ENCODE results near the gene TGFB1I1. TPM values are rescaled to one million over a fixed set of nuclear protein-coding genes. Genes with fewer than 3 reads are reported as not detected.

The TGFB1I1 gene
- total and polyA plus RNA-seq, 2 of the 4 experiments (the other 2 are of a cell fraction): 24.9 to 128 TPM

DNA sequence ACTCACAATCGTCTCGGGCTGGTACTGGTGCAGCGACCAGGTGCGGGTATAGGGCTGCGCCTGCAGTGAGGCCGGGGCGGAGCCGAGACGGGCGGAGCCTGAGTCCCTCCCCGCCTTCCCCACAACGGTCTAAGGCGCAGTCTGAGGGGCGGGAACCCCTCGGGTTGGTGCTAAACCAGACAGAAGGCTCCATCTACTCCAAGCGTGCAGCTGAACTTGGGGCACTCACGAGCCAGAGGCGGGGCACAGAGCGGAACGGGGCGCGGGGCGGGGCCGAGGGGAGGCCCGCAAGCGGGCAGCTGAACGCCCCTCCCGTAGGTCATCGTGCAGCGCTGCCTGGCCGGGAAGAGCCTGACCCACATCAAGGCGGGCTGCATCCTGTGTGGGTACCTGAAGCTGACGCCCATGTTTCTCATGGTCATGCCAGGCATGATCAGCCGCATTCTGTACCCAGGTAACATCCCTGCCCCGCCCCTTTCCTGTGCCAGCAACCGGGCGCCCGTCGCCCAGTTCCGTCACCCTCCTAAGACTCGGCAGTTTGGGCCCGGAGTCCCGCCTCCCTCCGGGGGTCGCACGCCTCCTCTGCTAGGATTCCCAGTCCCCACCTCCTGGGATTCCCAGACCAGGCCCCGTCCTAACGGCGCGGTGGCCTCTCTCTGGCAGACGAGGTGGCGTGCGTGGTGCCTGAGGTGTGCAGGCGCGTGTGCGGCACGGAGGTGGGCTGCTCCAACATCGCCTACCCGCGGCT, 15.9 kb downstream of the TGFB1I1 start (continued):
- TF ChIP-seq MAZ (IDR thresholded peaks at IDR 0.05; ENCODE audit: borderline replicate concordance, low read depth, low read length): no peak

DNA sequence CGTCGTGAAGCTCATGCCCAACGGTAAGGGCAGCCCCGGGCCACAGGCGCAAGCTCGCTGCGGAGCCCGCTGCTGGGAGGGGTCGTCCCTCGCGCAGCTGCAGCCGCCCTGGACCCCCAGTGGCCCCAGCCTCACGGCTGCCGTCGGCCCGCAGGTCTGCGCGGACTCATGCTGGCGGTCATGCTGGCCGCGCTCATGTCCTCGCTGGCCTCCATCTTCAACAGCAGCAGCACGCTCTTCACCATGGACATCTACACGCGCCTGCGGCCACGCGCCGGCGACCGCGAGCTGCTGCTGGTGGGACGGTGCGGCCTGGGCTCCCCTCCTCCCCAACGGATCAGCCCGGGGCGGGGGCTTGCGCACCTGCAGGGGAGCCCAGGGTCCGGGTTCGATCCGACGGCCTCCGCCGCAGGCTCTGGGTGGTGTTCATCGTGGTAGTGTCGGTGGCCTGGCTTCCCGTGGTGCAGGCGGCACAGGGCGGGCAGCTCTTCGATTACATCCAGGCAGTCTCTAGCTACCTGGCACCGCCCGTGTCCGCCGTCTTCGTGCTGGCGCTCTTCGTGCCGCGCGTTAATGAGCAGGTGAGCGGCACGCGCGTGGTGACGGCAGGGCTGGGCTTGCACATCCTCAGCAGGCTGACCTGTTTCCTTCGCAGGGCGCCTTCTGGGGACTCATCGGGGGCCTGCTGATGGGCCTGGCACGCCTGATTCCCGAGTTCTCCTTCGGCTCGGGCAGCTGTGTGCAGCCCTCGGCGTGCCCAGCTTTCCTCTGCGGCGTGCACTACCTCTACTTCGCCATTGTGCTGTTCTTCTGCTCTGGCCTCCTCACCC, 16.7 kb downstream of the TGFB1I1 start:
- Histone ChIP-seq H3K36me3 (ENCODE audit: control insufficient read depth, insufficient read depth, low read length) (peaks cover 32% of the 10 kb centered on the region), H4K20me1 (ENCODE audit: insufficient read depth, low read length) (peaks cover 3% of the 10 kb centered on the region; the same call in 1 of the 2 replicates), H2AK9ac (replicated peaks; ENCODE audit: low read depth, low read length, poor library complexity) (peak overlapping the region; percentile 62), H3K18ac (ENCODE audit: low read depth, low read length) (no peak overlapping the region), H3K4me2 (ENCODE audit: low read depth, low read length) (peak overlapping the region; percentile 89), H3K9ac (ENCODE audit: low read depth, low read length) (no peak overlapping the region), H4K8ac (ENCODE audit: low read depth in 2 of 2, low read length in 2 of 2) (no peak overlapping the region), H3K79me1 (ENCODE audit: low read depth in 1 of 2, low read length in 2 of 2) (no peaks in the 10 kb centered on the region), H2BK15ac (ENCODE audit: low read depth, low read length) (no peak overlapping the region), H2BK5ac (ENCODE audit: low read depth, low read length, poor library complexity, severe bottlenecking) (no peak overlapping the region), H3K27me3 (ENCODE audit: control insufficient read depth, insufficient read depth, low read length) (peaks cover 7% of the 10 kb centered on the region; the same call in 1 of the 2 replicates), H3K14ac (replicated peaks; ENCODE audit: low read depth, low read length) (no peak overlapping the region), H2AK5ac (ENCODE audit: low read depth, low read length) (0 out of 2 replicates have a peak overlapping the region, but pooled peaks have one; percentile 4), H4K91ac (ENCODE audit: insufficient read depth, low read depth, low read length) (no peak overlapping the region), H3K4me1 (ENCODE audit: control insufficient read depth, insufficient read depth, low read length) (peaks cover 6% of the 10 kb centered on the region; the same call in 1 of the 2 replicates), H3K9me3 (ENCODE audit: control insufficient read depth, insufficient read depth, low read length) (no peaks in the 10 kb centered on the region), H2BK20ac (ENCODE audit: low read depth, low read length) (no peak overlapping the region), H2AFZ (replicated peaks; ENCODE audit: low read length, poor library complexity) (peak overlapping the region; percentile 87), H3K4ac (ENCODE audit: low read depth, low read length) (no peak overlapping the region; the same call in 1 of the 2 replicates), H3K9me1 (ENCODE audit: insufficient read depth, low read length) (no peaks in the 10 kb centered on the region; the same call in 1 of the 2 replicates), H3K27ac (ENCODE audit: insufficient read depth, low read length) (no peak overlapping the region), H2BK120ac (ENCODE audit: low read depth, low read length) (no peak overlapping the region), H3K23ac (ENCODE audit: low read depth, low read length) (no peak overlapping the region), H3K4me3 (ENCODE audit: insufficient read depth, low read depth, low read length) (peak overlapping the region; percentile 40; the same call in 1 of the 2 replicates), H4K5ac (ENCODE audit: low read depth, low read length) (no peak overlapping the region), H3K56ac (ENCODE audit: extremely low read depth, insufficient read depth, low read length) (no peak overlapping the region)
- DNase-seq (no peak), ATAC-seq (ENCODE audit: low read depth) (peak; percentile 9)
- ChIA-PET CTCF (no interaction called here), POLR2A (ENCODE audit: unreplicated experiment) (no interaction called here)
- in situ Hi-C loops (cut with MboI; ENCODE audit: low sequenced_read_pairs): no loop called here
- 39% methylated on average over 37 of the region's 77 CpGs; no CpG with 5 or more reads in 1 of the 2 experiments for WGBS, 2 experiments (ENCODE audit: extremely low coverage in 2 of 2, insufficient read length in 1 of 2)
- intact Hi-C loops (cut with micrococcal nuclease): no loop called here
- dilution Hi-C loops (cut with HindIII; ENCODE audit: low sequenced_read_pairs, unreplicated experiment): no loop called here
- BruUV-seq (replicated peaks): no TSS peak
- no peak for TF ChIP-seq RCOR1 (IDR thresholded peaks at IDR 0.05; ENCODE audit: insufficient replicate concordance, low read length)
- no peak for TF ChIP-seq BHLHE40 (IDR thresholded peaks at IDR 0.05; ENCODE audit: low read depth, low read length)
- TF ChIP-seq POLR2A (IDR thresholded peaks at IDR 0.05; ENCODE audit: low read depth, low read length): no peak
- TF ChIP-seq CEBPB (IDR thresholded peaks at IDR 0.05; ENCODE audit: low read depth, low read length): no peak
- TF ChIP-seq, protein P1, sequence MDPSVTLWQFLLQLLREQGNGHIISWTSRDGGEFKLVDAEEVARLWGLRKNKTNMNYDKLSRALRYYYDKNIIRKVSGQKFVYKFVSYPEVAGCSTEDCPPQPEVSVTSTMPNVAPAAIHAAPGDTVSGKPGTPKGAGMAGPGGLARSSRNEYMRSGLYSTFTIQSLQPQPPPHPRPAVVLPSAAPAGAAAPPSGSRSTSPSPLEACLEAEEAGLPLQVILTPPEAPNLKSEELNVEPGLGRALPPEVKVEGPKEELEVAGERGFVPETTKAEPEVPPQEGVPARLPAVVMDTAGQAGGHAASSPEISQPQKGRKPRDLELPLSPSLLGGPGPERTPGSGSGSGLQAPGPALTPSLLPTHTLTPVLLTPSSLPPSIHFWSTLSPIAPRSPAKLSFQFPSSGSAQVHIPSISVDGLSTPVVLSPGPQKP (IDR thresholded peaks at IDR 0.05; ENCODE audit: borderline replicate concordance, low read depth, low read length): no peak
- TF ChIP-seq MAFK (IDR thresholded peaks at IDR 0.05; ENCODE audit: low read depth, low read length): no peak
- no peak for TF ChIP-seq FOS (IDR thresholded peaks at IDR 0.05; ENCODE audit: low read depth, low read length)
- no peak for TF ChIP-seq SMC3 (IDR thresholded peaks at IDR 0.05; ENCODE audit: low read depth, low read length)
- no peak for TF ChIP-seq CHD1 (IDR thresholded peaks at IDR 0.05; ENCODE audit: low read depth, low read length)
- no peak for TF ChIP-seq MAZ (IDR thresholded peaks at IDR 0.05; ENCODE audit: borderline replicate concordance, low read depth, low read length)
- TF ChIP-seq, protein P2, sequence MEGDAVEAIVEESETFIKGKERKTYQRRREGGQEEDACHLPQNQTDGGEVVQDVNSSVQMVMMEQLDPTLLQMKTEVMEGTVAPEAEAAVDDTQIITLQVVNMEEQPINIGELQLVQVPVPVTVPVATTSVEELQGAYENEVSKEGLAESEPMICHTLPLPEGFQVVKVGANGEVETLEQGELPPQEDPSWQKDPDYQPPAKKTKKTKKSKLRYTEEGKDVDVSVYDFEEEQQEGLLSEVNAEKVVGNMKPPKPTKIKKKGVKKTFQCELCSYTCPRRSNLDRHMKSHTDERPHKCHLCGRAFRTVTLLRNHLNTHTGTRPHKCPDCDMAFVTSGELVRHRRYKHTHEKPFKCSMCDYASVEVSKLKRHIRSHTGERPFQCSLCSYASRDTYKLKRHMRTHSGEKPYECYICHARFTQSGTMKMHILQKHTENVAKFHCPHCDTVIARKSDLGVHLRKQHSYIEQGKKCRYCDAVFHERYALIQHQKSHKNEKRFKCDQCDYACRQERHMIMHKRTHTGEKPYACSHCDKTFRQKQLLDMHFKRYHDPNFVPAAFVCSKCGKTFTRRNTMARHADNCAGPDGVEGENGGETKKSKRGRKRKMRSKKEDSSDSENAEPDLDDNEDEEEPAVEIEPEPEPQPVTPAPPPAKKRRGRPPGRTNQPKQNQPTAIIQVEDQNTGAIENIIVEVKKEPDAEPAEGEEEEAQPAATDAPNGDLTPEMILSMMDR (conservative IDR thresholded peaks at IDR 0.05; ENCODE audit: low read depth, low read length): no peak
- TF ChIP-seq NFE2L2 (IDR thresholded peaks at IDR 0.05; ENCODE audit: low read depth, low read length): no peak
